ENCODE results near the gene WDR4. TPM values are rescaled to one million over a fixed set of nuclear protein-coding genes. Genes with fewer than 3 reads are reported as not detected.
A peak's percentile ranks its signal among the peaks of the same experiment; 100 is the strongest.

WDR4 gene
- total and polyA plus RNA-seq, 9 of the 15 experiments (the other 6 are each of a cell fraction or from before 2014, with no cell fraction given) = 5.4 to 95.4 (median 32.1) TPM

DNA sequence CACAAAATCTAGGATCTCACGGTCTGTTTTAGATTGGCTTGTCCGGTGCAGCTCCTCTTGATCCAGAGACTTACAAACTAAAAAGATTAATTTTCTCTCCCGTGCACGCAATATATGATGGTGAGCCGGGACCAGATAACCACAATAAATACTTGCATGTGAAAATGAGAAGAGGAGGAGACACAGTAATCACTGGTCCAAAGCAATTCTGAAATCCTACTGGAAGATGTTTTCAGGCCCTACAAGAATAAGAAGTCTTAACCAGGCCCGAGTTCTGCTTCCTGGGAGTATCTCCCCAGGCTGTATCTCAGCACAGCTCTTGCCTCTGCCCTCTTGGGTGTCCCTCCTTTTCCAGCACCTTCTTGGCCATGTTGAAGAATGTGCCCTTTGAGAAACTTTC lies 1.0 kb upstream of the WDR4 start:
- CTCF ChIA-PET (ENCODE audit: low intra/inter-chr PET ratio) = no interaction called here
- no peak for ATAC-seq

DNA sequence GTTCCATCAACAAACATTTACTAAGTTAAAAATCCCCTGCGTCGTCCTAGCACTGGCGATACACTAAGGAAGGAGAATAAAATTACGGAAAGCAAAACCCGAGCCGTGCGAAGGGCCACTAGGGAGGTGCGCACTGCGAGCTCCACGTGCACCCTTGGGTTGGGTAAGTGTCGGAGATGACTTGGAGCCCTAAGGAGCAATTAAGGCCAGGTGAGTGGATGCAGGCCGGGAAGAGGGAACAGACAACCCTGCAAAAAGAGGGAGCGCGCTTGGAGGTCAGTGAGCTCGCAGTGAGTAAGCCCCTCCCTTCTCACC lies 704 bp downstream of the WDR4 start:
- H4K20me1 ChIP-seq (replicated peaks; ENCODE audit: control insufficient read depth, insufficient read depth, low read length) = no peaks in the 10 kb centered on the region
- H3K4me3 ChIP-seq = peak overlapping the region; percentile 76
- no peaks in the 10 kb centered on the region; the same call in 1 of the 2 replicates for H3K9me3 ChIP-seq (replicated peaks; ENCODE audit: control insufficient read depth, insufficient read depth, low read depth, low read length)
- FAIRE-seq (no peak), DNase-seq (ENCODE audit: extremely low read depth in 1 of 4, low spot score in 3 of 4) (no peak), ATAC-seq (peak; percentile 59; the same call in 2 of the 3 replicates)
- 0% methylated on average over 15 of the region's 15 CpGs for WGBS (ENCODE audit: insufficient coverage, low coverage, missing lambda C conversion rate)
- no peaks in the 10 kb centered on the region for H3K27me3 ChIP-seq (ENCODE audit: control insufficient read depth in 2 of 2, insufficient read depth in 2 of 2, low read length in 2 of 2)
- peak overlapping the region; percentile 94 to 98 for H3K9ac ChIP-seq (ENCODE audit: insufficient read depth in 1 of 2, low read depth in 2 of 2, low read length in 2 of 2)
- no TSS peak for BruUV-seq (replicated peaks)
- ChIA-PET POLR2A (interaction anchor here (0.5 to 2.1 kb wide), 6 partner anchors 8 to 80 kb away, joined by 3 to 15 read pairs (median 6); partner anchors contain the start of gene NDUFV3), CTCF (ENCODE audit: low intra/inter-chr PET ratio) (no interaction called here)
- in situ Hi-C loops (cut with MboI) = no loop called here
- peaks cover 0 to 11% of the 10 kb centered on the region in 2 experiments; a peak in 2 of 5 replicates for H3K4me1 ChIP-seq (replicated peaks in 1 of 2; ENCODE audit: control insufficient read depth in 2 of 2, insufficient read depth in 2 of 2, low read length in 2 of 2)
- H3K79me2 ChIP-seq (ENCODE audit: control insufficient read depth, insufficient read depth, low read length) = peaks cover 62% of the 10 kb centered on the region
- H3K4me2 ChIP-seq (ENCODE audit: insufficient read depth, low read length) = peak overlapping the region; percentile 99
- peak overlapping the region; percentile 91 for H3K27ac ChIP-seq (ENCODE audit: extremely low read depth, low read depth, low read length)
- intact Hi-C loops (cut with micrococcal nuclease) = loop anchor here (5.0 kb wide), 2 partner anchors 44 to 94 kb away; partner anchors contain the start of gene PKNOX1
- peaks cover 47% of the 10 kb centered on the region for H3K36me3 ChIP-seq (ENCODE audit: control insufficient read depth, insufficient read depth, low read length)
- H2AFZ ChIP-seq (ENCODE audit: low read depth, low read length) = peak overlapping the region; percentile 83
- no peaks in the 10 kb centered on the region for H3K9me1 ChIP-seq (ENCODE audit: control insufficient read depth, insufficient read depth, low read length)
- TF ChIP-seq USF2 (CRISPR knock-in tag; IDR thresholded peaks at IDR 0.05) (no peak), ARNT (IDR thresholded peaks at IDR 0.05) (peak in 1 of 2 experiments; percentile 42; a peak in 1 of 4 replicates), SREBF2 (CRISPR knock-in tag; IDR thresholded peaks at IDR 0.05) (no peak), DPF2 (IDR thresholded peaks at IDR 0.05) (no peak), THRB (CRISPR knock-in tag; conservative IDR thresholded peaks at IDR 0.05) (no peak), ZNF717 (CRISPR knock-in tag; IDR thresholded peaks at IDR 0.05) (no peak), HDAC3 (IDR thresholded peaks at IDR 0.05; ENCODE audit: borderline replicate concordance, partially characterized antibody) (no peak), MAX (CRISPR knock-in tag; IDR thresholded peaks at IDR 0.05) (peak; percentile 13; the same call in 1 of the 2 replicates), BRD9 (IDR thresholded peaks at IDR 0.05; ENCODE audit: low read depth, partially characterized antibody) (peak; percentile 21), KAT7 (CRISPR knock-in tag; IDR thresholded peaks at IDR 0.05; ENCODE audit: borderline replicate concordance) (peak; percentile 50; the same call in 1 of the 2 replicates)
- TF ChIP-seq, protein P1, sequence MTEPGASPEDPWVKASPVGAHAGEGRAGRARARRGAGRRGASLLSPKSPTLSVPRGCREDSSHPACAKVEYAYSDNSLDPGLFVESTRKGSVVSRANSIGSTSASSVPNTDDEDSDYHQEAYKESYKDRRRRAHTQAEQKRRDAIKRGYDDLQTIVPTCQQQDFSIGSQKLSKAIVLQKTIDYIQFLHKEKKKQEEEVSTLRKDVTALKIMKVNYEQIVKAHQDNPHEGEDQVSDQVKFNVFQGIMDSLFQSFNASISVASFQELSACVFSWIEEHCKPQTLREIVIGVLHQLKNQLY (CRISPR knock-in tag; conservative IDR thresholded peaks at IDR 0.05) = no peak

More for the DNA sequence above, 1.0 kb upstream of the WDR4 start:
- 75% methylated on average over 6 of the region's 6 CpGs for WGBS (ENCODE audit: insufficient coverage, low coverage, missing lambda C conversion rate)
- peak overlapping the region; percentile 94 to 98 for H3K9ac ChIP-seq (ENCODE audit: insufficient read depth in 1 of 2, low read depth in 2 of 2, low read length in 2 of 2)
- no peaks in the 10 kb centered on the region for H3K9me1 ChIP-seq (ENCODE audit: control insufficient read depth, insufficient read depth, low read length)
- TF ChIP-seq RBFOX2 (IDR thresholded peaks at IDR 0.05; ENCODE audit: low read depth, low read length) (no peak), ZNF584 (CRISPR knock-in tag; IDR thresholded peaks at IDR 0.05; ENCODE audit: low read depth) (peak; percentile 99)
- H3K4me1 ChIP-seq (replicated peaks in 1 of 2; ENCODE audit: control insufficient read depth in 2 of 2, insufficient read depth in 2 of 2, low read length in 2 of 2) = peaks cover 0 to 11% of the 10 kb centered on the region in 2 experiments; a peak in 2 of 5 replicates
- DNase-seq (ENCODE audit: extremely low read depth in 1 of 4, low spot score in 3 of 4) = no peak
- peak overlapping the region; percentile 76 for H3K4me3 ChIP-seq
- no peaks in the 10 kb centered on the region; the same call in 1 of the 2 replicates for H3K9me3 ChIP-seq (replicated peaks; ENCODE audit: control insufficient read depth, insufficient read depth, low read depth, low read length)
- H2AFZ ChIP-seq (ENCODE audit: low read depth, low read length) = 0 out of 2 replicates have a peak overlapping the region, but pooled peaks have one; percentile 98
- in situ Hi-C loops (cut with MboI) (no loop called here), intact Hi-C loops (cut with micrococcal nuclease) (no loop called here)
- TSS peak; percentile 80 for BruUV-seq (replicated peaks)
- H4K20me1 ChIP-seq (replicated peaks; ENCODE audit: control insufficient read depth, insufficient read depth, low read length) = no peaks in the 10 kb centered on the region
- POLR2A ChIA-PET = interaction anchor here (0.7 to 2.9 kb wide), 4 partner anchors 11 to 43 kb away, joined by 3 to 22 read pairs (median 4); partner anchors contain the start of gene NDUFV3
- no peaks in the 10 kb centered on the region for H3K27me3 ChIP-seq (ENCODE audit: control insufficient read depth in 2 of 2, insufficient read depth in 2 of 2, low read length in 2 of 2)
- H3K36me3 ChIP-seq (ENCODE audit: control insufficient read depth, insufficient read depth, low read length) = peaks cover 30% of the 10 kb centered on the region
- H3K4me2 ChIP-seq (ENCODE audit: insufficient read depth, low read length) = peak overlapping the region; percentile 99
- peak overlapping the region; percentile 91; the same call in 2 of the 3 replicates for H3K27ac ChIP-seq (ENCODE audit: extremely low read depth, low read depth, low read length)
- no peak for FAIRE-seq
- H3K79me2 ChIP-seq (ENCODE audit: control insufficient read depth, insufficient read depth, low read length) = peaks cover 54% of the 10 kb centered on the region
